NT2/D1 (cell line): ENCODE data around the gene MRTFB.

Experiments used
- SUZ12 ChIP-seq: IDR thresholded peaks from 2 replicates; pipeline ENCODE4 v1.6.1; 2011; ENCODE audit not compliant: insufficient read length, insufficient read depth; ENCODE audit errors: extremely low read depth
- YY1 ChIP-seq: IDR thresholded peaks from 2 replicates; pipeline ENCODE4 v1.6.1; 2011; ENCODE audit not compliant: insufficient read length, insufficient read depth
- ZNF274 ChIP-seq: IDR thresholded peaks from 2 replicates; pipeline ENCODE4 v1.6.1; 2011; ENCODE audit warnings: mild to moderate bottlenecking, low read depth, low read length

- TF ChIP-seq YY1 = no peak
- TF ChIP-seq SUZ12 = no peak
- no peak for TF ChIP-seq ZNF274
Measured at GRCh38 chr16:14095883-14096551, 24.9 kb downstream of the MRTFB start.
